Nucleus accumbens (tissue), 56 donors: ENCODE measurements around the gene PARVA.
"Not testable (repeated sequence)": the region's sequence is repeated elsewhere in the genome, so short reads cannot be mapped to it uniquely, and the experiment has no call there.

Experiments used
- DNase-seq, 56 donors: peaks; one replicate each; lab custom pipeline; 2025; lab: John Stamatoyannopoulos, UW

The PARVA gene, protein sequence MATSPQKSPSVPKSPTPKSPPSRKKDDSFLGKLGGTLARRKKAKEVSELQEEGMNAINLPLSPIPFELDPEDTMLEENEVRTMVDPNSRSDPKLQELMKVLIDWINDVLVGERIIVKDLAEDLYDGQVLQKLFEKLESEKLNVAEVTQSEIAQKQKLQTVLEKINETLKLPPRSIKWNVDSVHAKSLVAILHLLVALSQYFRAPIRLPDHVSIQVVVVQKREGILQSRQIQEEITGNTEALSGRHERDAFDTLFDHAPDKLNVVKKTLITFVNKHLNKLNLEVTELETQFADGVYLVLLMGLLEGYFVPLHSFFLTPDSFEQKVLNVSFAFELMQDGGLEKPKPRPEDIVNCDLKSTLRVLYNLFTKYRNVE

DNA sequence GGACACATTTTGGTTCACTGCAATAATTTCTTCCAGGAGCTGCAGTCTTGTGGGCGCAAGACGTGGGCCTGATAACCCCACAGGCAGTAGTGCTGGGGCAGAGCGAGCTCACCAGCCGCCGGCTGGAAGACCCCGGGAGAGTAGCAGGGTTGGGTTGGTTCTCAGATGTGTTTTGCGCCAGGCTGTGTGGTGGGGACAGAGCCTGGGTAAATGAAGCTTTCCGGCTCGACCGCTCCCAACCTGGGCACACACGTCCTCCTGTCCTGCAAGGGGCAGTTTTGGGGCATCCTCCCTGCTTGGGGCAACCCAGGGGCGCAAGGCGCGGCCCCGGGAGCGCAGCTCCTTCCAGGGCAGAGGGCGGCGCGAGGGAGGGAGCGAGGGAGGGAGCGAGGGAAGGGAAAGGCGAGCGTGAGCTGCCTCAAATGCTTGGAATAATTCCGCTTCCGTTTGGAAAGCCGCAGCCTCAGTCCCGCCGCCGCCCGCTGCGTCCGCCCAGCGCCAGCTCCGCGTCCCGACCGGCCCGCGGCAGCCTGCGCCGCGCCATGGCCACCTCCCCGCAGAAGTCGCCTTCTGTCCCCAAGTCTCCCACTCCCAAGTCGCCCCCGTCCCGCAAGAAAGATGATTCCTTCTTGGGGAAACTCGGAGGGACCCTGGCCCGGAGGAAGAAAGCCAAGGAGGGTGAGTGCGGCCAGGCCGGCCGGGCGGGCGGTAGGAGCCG is at the start of gene PARVA:
TSS of gene PARVA (plus strand) at position 466 of the 718 bp plus-strand sequence. CDS start at position 543, 77 bp downstream.
- peak in 19 of 56 donors; percentile 4 to 55 (median 24) for DNase-seq

DNA sequence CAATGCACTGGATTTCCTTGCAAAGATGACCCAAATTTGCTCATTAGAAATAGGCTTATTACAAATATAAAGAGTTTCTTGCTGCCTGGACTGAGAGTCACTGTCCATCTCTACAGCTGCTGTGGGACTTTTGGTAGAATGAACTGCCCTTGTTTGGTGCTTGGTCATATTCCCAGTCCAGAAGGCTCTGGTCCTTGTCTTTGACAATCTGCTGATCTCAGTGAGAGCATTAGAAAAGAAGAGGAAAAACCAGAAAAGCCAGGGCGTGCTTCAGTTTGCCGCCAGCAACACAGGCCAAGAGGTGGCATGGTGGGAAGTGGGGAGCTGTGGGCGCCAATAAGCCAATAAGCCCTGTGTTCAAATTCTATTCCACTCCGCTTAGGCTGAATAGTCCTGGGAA is 48.2 kb upstream of the PARVA start:
- peak in 35 of 56 donors; percentile 1 to 68 (median 28) for DNase-seq

DNA sequence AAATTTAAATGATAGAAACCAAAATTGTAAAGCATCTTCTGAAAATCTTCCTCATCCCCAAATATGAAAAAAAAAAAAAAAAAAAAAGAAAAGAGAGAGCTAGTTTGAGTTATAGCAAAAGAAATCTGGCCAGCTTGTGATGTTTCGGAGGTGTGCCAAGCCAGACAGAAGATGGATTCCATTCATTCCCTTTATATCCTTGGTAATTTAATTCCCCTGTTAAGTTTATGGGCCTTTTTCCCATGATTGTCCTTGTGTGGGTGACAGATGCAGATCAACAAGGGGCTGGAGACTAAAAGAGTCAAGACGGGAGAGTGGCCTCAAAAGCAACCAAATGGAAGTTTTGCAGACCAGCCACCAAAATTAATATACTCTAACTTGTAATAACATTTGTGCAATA is 47.6 kb upstream of the PARVA start:
- peak in 1 of 56 donors; percentile 4 for DNase-seq

DNA sequence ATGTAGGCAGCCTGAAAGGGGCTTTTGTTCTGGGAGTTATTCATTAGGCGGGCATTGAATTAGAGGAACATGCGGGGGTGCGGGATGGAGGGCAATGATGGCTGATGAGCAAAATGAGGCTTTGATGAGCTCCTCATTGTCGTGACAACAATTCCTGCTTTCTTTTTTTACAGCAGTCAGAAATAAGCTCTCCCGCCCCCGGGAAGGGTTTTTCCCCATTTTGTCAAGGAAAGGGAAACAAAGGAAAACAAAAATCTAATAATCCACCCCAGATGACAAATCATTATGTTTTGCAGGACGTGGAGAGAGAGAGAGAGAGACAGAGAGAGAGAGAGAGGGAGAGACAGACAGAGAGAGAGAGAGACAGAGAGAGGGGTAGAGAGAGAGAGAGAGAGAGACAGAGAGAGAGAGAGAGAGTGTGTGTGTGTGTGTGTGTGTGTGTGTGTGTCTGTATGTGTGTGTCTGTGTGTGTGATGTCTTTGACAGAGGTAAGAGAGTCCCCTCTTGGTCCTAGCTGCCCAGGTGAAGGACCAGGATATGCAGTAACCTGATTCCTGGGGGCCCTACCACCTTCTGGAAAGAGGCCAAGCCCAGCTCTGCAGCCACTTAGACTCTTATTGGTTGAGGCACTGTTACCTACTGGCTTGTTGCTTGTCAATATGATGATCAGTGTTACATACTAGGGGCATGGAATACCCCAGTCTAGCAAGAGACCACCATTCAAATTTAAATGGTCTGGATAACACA is 46.7 kb upstream of the PARVA start:
- peak in 55 of 56 donors; percentile 11 to 92 (median 74) for DNase-seq

DNA sequence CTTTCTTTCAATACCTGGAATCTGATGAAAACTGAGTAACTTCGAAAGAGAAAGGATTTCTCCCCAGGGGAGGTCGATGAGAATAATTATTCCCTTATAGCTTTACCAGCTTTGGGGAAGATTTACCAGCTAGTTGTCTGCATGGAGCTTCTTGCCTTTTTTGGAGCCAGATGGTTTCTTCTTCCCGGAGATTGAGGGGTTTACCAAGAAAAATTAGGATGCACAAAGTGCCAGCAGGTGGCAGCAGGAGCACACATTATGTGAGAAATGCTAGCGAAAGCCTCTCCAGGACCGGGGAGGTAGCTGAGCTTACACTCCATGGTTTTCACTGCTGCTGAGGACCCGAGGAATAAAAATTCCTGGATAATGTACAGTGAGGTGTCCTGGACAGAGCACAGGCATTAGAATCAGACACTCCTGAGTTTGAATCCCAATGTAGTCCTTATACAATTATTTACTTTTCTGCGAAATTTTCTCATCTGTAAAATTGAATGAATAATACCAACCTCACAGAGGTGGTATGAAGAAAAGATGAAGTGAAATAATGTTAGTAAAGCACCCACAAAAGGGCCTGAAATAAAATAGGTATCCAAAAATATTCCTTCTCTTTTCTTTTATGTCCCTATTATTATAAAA is 46.0 kb upstream of the PARVA start:
- DNase-seq, result peak in 55 of 56 donors; percentile 20 to 93 (median 66)

DNA sequence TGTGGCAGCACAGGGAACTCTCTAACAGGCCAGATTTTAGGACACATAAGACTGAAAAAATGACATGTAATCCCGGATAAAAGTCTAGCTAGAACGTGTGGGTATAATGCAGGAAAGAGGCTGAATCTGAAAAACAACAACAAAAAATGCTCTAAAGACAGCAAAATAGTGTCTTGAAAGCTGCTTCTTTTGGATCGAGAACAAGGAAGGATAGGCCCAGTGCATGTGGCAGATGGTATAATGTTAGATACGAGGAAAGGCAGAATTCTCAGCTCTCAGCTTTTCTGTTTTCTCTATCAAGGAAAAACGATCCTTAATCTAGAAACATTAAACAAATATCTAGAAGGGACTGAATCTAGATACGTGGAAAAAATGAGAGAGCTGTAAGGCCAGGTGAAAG is 33.8 kb upstream of the PARVA start:
- no peak for DNase-seq

DNA sequence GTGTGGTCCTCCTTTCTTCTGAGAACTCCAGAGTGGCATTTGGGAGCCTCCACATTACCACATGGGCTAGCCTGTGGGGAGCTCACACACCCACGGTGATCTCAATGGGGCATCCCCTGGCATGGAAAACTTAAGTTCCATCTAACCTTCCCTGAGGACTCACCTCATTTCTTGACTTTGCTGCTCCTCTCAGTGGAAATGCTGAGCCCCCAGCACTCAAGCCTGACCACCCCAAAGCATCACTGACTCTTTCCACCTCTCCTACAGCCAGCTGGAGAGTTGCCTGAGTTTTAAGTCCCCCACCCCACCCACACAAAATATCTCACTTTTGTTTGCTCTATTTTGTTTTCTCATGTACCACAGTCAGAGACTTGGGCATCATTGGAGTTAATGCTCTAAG is 23.8 kb upstream of the PARVA start:
- DNase-seq, result no peak

DNA sequence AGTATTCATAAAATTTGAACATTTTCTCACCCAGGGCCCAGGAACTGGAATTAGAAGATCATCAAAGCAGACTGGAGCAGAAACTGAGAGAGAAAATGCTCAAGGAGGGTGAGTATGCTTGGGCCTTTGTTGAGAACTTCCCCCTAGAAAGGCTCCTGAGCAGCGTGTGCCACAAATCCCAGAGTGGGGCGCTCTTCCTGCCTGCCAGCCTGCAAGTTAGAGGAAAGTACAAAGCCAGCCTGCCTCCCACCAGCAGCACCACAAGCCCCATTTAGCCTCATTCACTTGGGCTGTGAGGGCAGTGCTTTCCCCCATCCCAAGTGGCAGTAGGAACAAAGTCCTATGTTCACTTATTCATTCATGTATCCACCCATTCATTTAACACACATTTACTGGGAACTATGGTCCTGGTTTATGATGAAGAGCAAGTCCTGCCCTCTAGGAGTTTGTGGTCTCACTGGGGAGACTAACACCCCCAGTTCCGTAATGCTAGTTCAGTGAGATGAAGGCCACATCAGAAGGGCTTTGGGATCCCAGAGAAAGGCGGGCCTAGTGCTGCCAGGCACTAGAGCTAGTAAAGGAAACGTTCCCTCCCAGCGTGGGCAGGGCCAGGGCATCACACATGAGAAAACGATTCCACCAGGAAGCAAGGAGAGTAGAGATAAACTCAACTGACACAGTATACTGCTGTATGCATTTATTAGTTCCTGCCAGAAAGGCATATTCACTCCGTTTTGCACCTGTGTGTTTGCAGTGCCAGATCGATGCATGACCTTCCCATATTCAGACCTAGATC is 22.4 kb upstream of the PARVA start:
- no peak for DNase-seq

DNA sequence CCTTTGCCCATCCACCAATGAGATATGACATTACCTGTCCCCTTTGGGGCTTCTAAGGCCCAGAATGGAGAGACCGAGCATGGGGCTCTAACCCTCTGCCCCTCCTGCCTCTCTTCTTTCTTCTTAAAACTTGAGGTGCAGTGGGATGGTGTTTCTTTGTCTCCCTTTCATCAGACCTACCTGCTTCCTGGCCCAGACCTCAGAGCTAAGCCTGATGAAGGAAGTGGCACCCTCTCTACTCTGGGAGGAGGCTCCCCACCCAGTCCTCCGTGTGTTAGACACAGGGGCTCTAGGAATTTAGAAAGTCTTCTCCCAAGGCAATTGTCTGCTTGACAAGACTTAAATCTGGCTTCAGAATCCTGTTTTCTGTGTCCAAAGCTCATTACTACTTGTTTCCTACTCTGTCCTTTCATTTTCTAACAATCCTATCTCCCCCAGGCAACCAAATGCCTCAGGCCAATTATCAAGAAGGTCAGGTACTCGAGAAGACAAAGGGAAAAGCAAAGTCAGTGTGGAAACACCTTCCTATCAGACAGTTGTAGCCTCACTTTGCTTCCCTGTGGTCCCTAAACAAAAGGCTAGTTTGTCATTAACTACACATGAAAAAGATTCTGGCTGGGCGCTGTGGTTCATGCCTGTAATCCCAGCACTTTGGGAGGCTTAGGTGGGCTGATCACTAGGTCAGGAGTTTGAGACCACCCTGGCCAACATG is 20.3 kb upstream of the PARVA start:
- DNase-seq, result no peak

DNA sequence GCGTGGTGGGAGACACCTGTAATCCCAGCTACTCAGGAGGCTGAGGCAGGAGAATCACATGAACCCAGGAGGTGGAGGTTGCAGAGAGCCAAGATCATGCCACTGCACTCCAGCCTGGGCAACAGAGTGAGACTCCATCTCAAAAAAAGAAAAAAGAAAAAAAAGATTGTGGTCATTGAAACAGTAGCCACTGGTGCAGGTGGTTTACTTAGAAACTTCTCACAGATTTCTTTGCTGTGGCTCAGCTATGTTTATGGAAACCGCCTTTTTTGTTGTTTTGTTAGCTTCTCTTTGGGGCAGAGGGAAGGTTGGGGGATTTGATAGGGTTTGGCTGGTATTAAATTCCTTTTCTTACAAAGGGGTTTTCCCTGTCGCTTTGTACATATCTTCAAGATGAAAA is 19.7 kb upstream of the PARVA start:
- DNase-seq, result not testable (repeated sequence)

DNA sequence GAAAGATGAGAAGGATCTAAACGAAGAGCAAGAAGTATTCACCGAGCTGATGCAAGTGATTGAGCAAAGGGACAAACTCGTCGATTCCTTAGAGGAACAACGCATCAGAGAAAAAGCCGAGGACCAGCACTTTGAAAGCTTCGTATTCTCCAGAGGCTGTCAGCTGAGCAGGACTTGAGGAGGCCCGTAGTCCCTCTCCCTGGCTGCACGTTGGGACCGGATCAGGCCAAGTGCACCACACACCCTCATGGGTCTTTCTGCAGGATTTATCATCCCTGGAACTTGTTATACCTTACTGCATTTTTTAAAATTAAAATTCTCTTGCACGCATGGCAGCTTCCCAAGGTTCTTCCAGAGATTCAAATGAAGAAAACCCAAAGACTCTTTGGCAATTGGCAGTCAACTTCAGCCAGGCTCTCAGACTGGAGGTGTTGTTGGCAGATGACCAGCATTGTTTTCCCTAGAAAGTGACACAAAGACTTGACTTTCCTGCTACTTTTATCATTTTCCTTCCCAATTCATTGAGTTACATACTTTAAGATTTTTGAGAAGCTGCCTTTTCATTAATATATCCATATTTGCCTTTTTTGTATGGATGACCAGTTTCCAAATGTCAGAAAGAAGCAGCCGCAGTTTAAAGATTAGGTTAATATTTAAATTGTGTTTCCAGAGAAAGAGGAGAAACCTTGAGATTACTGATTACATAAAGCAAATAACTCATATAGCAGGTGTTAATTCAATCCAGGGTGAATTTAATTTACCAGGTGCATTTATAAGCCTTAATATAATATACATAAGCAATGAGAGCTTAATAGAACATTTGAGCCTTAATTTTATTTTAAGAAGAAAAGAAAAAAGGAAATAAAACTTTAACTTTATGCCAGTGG is 18.8 kb upstream of the PARVA start:
- DNase-seq, result no peak

DNA sequence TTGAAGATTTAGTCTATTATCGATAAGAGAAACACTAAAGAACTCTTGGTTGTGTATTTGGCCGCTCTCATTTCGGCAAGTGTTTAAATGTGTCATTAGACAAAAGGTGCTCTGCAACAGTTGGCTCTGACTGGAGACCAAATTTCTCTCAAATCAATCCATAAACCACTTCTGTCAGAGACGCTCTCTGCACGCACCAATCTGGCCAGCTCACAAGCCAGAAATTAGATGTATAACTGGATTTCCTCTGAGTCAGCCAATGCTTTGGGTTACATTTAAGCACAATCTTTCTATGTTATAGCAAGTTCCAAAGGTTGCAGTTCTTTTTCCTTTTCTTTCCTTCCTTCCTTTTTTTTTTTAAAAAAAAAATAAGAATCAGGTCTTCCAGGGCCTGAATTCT is 17.6 kb upstream of the PARVA start:
- DNase-seq, result no peak

DNA sequence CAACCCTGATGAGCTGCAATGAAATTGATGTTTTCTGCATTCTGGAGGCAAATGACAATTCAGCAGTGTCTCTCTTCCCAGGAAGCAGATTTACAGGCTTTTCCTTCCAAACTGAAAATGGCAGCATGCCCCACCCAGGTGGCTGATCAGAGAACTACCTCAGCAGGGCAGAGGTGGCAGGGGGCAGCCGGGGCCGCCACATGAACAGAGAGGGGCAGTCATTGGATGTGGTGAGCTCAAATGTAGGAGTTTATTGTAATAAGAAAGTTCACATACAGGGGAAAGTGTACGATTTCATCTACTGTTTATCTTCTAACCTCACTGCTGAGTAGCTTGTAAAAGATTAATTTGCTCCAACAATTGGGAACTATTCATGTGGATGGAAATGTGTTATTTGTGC is 15.7 kb upstream of the PARVA start:
- no peak for DNase-seq

DNA sequence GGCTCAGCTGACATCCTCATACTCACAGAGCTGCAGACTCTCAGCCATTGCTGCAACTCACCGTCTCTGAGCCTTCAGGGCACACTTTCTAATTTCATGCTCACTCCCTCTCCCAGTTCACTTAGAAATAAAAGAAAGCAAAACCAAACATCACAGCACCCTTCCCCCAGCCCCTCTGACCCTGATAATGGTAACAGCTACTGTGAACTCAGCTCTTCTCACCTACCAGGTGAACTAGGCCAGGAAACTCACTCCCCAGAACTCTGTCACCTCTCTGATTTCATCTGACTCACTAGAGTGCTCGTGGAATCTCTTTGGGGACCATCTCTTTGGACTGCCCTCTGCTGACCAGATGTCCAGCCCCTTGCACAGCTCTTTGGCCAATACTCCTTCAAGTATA is 14.5 kb upstream of the PARVA start:
- DNase-seq, result no peak

DNA sequence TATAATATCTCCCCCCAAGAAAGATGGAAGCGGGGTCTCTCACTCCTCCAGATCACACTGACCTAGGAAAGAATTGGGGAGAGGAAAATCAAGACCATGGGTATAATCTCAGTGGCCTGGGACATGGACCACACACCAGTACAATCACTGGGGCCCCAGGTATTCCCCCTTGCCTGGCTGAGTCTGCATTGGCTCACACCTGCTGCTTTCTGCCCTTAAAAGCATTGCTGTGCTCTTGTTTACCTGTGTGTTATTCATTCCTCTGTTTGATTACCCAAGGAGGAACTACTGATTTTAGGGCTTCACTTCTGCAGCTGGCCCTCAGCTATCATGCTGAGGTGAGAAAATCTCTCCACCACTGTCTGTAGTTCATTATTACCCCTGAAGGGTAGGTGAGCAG is 14.0 kb upstream of the PARVA start:
- no peak for DNase-seq

DNA sequence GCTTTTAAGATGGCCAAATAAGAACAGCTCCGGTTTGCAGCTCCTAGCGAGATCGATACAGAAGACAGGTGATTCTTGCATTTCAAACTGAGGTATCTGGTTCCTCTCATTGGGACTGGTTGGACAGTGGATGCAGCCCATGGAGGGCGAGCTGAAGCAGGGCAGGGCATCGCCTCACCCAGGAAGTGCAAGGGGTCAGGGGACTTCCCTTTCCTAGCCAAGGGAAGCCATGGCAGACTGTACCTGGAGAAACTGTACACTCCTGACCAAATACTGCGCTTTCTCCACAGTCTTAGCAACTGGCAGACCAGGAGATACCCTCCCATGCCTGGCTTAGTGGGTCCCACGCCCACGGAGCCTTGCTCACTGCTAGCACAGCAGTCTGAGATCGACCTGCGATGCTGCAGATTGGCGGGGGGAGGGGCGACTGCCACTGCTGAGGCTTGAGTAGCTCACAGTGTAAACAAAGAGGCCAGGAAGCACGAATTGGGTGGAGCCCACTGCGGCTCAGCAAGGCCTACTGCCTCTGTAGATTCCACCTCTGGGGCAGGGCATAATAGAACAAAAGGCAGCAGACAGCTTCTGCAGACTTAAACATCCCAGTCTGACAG is 11.3 kb upstream of the PARVA start:
- DNase-seq, result not testable (repeated sequence)

DNA sequence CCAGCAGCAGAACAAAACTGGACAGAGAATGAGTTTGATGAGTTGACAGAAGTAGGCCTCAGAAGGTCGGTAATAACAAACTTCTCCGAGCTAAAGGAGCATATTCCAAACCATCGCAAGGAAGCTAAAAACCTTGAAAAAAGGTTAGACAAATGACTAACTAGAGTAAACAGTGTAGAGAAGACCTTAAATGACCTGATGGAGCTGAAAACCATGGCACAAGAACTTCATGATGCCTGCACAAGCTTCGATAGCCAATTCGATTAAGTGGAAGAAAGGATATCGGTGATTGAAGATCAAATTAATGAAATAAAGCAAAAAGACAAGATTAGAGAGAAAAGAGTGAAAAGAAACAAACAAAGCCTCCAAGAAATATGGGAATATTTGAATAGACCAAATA is 10.3 kb upstream of the PARVA start:
- DNase-seq, result not testable (repeated sequence)

DNA sequence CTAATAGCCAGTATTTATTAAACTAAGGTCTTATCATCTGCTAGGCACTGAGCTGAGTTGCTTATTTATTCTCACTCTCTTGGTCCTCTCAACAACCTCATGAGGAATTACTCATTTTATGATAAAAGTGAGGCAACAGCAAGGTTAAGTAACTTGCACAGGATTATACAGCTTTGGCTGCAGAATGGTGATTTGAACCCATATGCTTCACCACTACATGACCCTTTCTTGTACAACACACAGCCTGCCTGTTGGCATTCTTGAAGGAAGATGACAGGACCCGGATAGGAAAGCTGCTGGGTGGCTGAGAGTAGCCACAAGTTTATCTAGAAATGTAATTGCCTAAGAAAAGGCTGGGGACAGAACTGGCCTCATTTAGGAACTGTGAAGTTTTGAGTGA is 5.3 kb upstream of the PARVA start:
- no peak for DNase-seq
